ENCODE measurements around the gene MYO1B.

The MYO1B gene

DNA sequence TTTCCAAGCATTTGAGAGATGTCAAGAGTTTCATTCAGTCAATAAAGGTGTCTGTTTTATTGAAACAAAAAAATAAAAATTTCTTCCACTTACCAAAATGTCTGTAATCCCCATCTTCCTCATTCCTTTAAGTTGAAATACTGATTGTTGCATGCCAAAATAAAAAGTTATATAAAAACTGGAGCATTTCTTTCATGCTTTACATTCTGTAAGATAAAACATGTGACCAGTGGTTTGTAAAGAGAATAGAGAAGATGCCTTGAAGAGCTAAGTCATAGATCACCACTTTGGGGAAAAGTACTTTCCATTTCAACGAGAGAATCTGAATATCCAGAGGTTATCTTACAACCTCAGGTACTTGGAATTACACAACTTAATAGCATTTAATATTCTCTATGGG is 35.9 kb upstream of the MYO1B start:
- TF ChIP-seq EZH2phosphoT487 (IDR thresholded peaks at IDR 0.05; ENCODE audit: borderline replicate concordance), result no peak
- TF ChIP-seq, protein P1, sequence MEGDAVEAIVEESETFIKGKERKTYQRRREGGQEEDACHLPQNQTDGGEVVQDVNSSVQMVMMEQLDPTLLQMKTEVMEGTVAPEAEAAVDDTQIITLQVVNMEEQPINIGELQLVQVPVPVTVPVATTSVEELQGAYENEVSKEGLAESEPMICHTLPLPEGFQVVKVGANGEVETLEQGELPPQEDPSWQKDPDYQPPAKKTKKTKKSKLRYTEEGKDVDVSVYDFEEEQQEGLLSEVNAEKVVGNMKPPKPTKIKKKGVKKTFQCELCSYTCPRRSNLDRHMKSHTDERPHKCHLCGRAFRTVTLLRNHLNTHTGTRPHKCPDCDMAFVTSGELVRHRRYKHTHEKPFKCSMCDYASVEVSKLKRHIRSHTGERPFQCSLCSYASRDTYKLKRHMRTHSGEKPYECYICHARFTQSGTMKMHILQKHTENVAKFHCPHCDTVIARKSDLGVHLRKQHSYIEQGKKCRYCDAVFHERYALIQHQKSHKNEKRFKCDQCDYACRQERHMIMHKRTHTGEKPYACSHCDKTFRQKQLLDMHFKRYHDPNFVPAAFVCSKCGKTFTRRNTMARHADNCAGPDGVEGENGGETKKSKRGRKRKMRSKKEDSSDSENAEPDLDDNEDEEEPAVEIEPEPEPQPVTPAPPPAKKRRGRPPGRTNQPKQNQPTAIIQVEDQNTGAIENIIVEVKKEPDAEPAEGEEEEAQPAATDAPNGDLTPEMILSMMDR (conservative IDR thresholded peaks at IDR 0.05; ENCODE audit: low read length), result no peak
- H2AFZ ChIP-seq (ENCODE audit: low read length), result no peak overlapping the region
- H4K20me1 ChIP-seq (ENCODE audit: insufficient read depth, low read length, poor library complexity, severe bottlenecking), result no peaks in the 10 kb centered on the region
- H3K36me3 ChIP-seq (ENCODE audit: insufficient read depth, low read length), result no peaks in the 10 kb centered on the region
- H3K4me1 ChIP-seq (ENCODE audit: insufficient read depth, low read length, poor library complexity, severe bottlenecking), result peaks cover 5% of the 10 kb centered on the region
- H3K4me2 ChIP-seq (ENCODE audit: low read depth, low read length, poor library complexity, severe bottlenecking), result no peak overlapping the region
- H3K79me2 ChIP-seq (ENCODE audit: insufficient read depth, low read length), result no peaks in the 10 kb centered on the region
- no peak overlapping the region for H3K9ac ChIP-seq (ENCODE audit: low read depth, low read length, poor library complexity, severe bottlenecking)
- H3K9me3 ChIP-seq (ENCODE audit: insufficient read depth, low read depth, low read length), result peaks cover 11% of the 10 kb centered on the region; the same call in 1 of the 2 replicates
- no peaks in the 10 kb centered on the region for H3K9me2 ChIP-seq (replicated peaks; ENCODE audit: low read depth, low read length)
- H3K27me3 ChIP-seq (ENCODE audit: insufficient read depth, low read length, poor library complexity, severe bottlenecking), result no peaks in the 10 kb centered on the region
- H3F3A ChIP-seq (ENCODE audit: low read depth), result no peaks in the 10 kb centered on the region
- no peak overlapping the region for H3K4me3 ChIP-seq (ENCODE audit: low read length, poor library complexity, severe bottlenecking)

DNA sequence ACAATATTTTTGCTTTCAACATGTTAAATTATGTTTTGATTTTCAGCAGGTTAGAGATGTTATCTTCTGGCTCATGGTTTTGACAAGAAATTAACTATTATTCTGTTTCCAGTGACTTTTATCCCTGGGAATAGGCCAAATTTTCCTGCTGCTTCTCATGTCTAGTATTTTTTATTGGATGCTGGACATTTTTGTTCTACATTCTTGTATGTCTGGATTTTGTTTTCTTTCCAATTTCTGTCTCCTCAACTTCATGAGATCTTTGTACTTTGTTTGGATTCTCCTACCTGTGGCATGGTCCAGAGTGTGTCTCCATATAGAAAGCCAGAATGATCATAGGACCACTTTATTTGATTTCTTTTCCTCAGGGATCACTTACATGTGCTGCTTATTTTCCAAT is 33.1 kb upstream of the MYO1B start:
- no peak overlapping the region for H3K4me3 ChIP-seq (ENCODE audit: low read length, poor library complexity, severe bottlenecking)
- H4K20me1 ChIP-seq (ENCODE audit: insufficient read depth, low read length, poor library complexity, severe bottlenecking), result no peaks in the 10 kb centered on the region
- no peaks in the 10 kb centered on the region for H3K4me1 ChIP-seq (ENCODE audit: insufficient read depth, low read length, poor library complexity, severe bottlenecking)
- TF ChIP-seq, protein P1 (conservative IDR thresholded peaks at IDR 0.05; ENCODE audit: low read length), result no peak
- TF ChIP-seq EZH2phosphoT487 (IDR thresholded peaks at IDR 0.05; ENCODE audit: borderline replicate concordance), result no peak
- no peaks in the 10 kb centered on the region for H3K36me3 ChIP-seq (ENCODE audit: insufficient read depth, low read length)
- no peak overlapping the region for H3K9ac ChIP-seq (ENCODE audit: low read depth, low read length, poor library complexity, severe bottlenecking)
- H3K4me2 ChIP-seq (ENCODE audit: low read depth, low read length, poor library complexity, severe bottlenecking), result no peak overlapping the region
- no peaks in the 10 kb centered on the region for H3F3A ChIP-seq (ENCODE audit: low read depth)
- H3K79me2 ChIP-seq (ENCODE audit: insufficient read depth, low read length), result no peaks in the 10 kb centered on the region
- peaks cover 11% of the 10 kb centered on the region; the same call in 1 of the 2 replicates for H3K9me3 ChIP-seq (ENCODE audit: insufficient read depth, low read depth, low read length)
- H3K9me2 ChIP-seq (replicated peaks; ENCODE audit: low read depth, low read length), result no peaks in the 10 kb centered on the region
- H3K27me3 ChIP-seq (ENCODE audit: insufficient read depth, low read length, poor library complexity, severe bottlenecking), result no peaks in the 10 kb centered on the region
- H2AFZ ChIP-seq (ENCODE audit: low read length), result no peak overlapping the region

DNA sequence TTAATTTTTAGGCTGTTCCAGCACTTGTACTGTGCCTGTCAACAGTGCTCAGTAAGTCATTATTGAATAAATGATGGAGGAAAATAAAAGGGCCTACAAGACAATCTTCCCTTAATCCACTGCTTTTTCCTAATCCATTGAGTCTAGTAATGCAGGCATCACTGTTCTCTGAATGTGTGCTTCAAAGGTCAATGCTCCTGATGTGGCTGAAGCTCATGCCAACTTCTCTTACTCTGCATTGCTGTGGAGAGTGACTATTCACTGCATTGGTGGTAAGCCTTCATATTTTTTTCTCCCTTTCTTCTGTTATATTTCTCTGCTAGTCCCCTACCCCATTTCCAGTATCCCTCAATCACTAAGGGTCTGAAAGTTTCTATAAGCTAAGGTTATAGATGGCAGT is 31.9 kb upstream of the MYO1B start:
- no peak overlapping the region for H3K4me3 ChIP-seq (ENCODE audit: low read length, poor library complexity, severe bottlenecking)
- no peaks in the 10 kb centered on the region for H3K27me3 ChIP-seq (ENCODE audit: insufficient read depth, low read length, poor library complexity, severe bottlenecking)
- H3K9ac ChIP-seq (ENCODE audit: low read depth, low read length, poor library complexity, severe bottlenecking), result no peak overlapping the region
- TF ChIP-seq EZH2phosphoT487 (IDR thresholded peaks at IDR 0.05; ENCODE audit: borderline replicate concordance), result no peak
- TF ChIP-seq, protein P1 (conservative IDR thresholded peaks at IDR 0.05; ENCODE audit: low read length), result no peak
- H3K9me2 ChIP-seq (replicated peaks; ENCODE audit: low read depth, low read length), result no peaks in the 10 kb centered on the region
- H3K4me1 ChIP-seq (ENCODE audit: insufficient read depth, low read length, poor library complexity, severe bottlenecking), result peaks cover 10% of the 10 kb centered on the region
- H4K20me1 ChIP-seq (ENCODE audit: insufficient read depth, low read length, poor library complexity, severe bottlenecking), result no peaks in the 10 kb centered on the region
- no peak overlapping the region for H2AFZ ChIP-seq (ENCODE audit: low read length)
- H3K9me3 ChIP-seq (ENCODE audit: insufficient read depth, low read depth, low read length), result peaks cover 11% of the 10 kb centered on the region; the same call in 1 of the 2 replicates
- H3F3A ChIP-seq (ENCODE audit: low read depth), result no peaks in the 10 kb centered on the region
- no peaks in the 10 kb centered on the region for H3K36me3 ChIP-seq (ENCODE audit: insufficient read depth, low read length)
- no peaks in the 10 kb centered on the region for H3K79me2 ChIP-seq (ENCODE audit: insufficient read depth, low read length)
- no peak overlapping the region for H3K4me2 ChIP-seq (ENCODE audit: low read depth, low read length, poor library complexity, severe bottlenecking)

All from Loucy (cell line).